ENCODE measurements around the gene ERP27.

Gene ERP27

DNA sequence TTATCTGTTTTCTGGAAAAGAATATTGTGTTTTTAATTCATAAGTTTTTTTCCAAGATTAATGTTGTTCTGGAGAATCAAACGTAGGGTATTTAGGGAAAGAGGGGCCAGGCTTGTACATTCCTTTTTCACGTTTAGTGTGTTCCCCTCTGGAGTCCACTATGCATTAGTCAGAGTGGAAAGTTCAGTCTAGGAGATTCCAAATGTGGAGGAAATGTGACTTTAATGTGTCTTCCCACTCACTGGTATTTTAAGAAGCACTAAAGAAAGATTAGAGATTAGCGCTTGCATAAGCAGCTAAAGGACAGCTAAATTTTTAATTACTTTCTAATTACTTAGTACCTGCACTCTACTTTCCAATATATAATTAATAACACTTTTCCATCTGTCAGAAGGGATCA lies 30.1 kb upstream of the ERP27 start:
- H3K27ac ChIP-seq, result no peak overlapping the region
- TF ChIP-seq, protein P1, sequence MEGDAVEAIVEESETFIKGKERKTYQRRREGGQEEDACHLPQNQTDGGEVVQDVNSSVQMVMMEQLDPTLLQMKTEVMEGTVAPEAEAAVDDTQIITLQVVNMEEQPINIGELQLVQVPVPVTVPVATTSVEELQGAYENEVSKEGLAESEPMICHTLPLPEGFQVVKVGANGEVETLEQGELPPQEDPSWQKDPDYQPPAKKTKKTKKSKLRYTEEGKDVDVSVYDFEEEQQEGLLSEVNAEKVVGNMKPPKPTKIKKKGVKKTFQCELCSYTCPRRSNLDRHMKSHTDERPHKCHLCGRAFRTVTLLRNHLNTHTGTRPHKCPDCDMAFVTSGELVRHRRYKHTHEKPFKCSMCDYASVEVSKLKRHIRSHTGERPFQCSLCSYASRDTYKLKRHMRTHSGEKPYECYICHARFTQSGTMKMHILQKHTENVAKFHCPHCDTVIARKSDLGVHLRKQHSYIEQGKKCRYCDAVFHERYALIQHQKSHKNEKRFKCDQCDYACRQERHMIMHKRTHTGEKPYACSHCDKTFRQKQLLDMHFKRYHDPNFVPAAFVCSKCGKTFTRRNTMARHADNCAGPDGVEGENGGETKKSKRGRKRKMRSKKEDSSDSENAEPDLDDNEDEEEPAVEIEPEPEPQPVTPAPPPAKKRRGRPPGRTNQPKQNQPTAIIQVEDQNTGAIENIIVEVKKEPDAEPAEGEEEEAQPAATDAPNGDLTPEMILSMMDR (conservative IDR thresholded peaks at IDR 0.05), result no peak
- TF ChIP-seq ZFX (IDR thresholded peaks at IDR 0.05), result no peak

DNA sequence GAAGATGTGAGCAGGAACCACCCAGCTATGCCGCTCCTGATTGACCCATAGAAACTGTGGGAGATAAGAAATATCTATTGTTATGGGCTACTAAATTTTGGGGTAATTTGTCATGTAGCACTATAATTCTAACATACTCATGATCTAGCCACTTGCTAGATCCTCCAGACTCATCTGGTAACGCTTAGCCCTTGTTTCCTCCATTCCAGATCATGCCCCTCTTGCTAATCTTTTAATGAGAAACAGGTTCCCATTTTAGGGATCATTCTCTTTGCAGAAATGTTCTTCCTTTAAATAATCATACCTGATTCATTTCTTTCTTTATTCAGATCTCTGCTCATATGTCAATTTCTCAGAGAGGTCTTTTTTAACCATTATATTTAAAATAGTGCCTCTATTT lies 26.9 kb upstream of the ERP27 start:
- no peak overlapping the region for H3K27ac ChIP-seq

DNA sequence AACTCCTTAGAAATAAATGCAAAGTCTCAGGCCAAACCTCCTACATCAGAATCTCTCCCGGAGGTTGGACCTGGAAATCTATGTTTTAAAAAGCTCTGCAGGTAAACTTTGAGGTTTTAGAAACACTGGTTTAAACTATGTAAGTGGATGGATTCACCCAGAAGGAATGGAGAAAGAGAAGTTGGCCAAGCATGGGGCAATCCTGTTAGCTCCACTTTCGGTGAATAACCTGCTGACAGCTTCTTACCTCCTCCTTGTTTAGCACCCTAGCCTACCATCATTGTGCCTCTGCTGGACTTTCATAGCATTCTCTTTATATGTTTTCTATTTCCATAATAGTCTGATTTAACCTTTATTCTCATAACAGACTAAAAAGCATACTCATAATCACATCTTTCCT lies 26.1 kb upstream of the ERP27 start:
- no peak for TF ChIP-seq ZFX (IDR thresholded peaks at IDR 0.05)
- TF ChIP-seq, protein P1 (conservative IDR thresholded peaks at IDR 0.05), result no peak
- H3K27ac ChIP-seq, result no peak overlapping the region

More for the DNA sequence above, 26.9 kb upstream of the ERP27 start:
- TF ChIP-seq ZFX (IDR thresholded peaks at IDR 0.05), result no peak
- TF ChIP-seq, protein P1 (conservative IDR thresholded peaks at IDR 0.05), result no peak

DNA sequence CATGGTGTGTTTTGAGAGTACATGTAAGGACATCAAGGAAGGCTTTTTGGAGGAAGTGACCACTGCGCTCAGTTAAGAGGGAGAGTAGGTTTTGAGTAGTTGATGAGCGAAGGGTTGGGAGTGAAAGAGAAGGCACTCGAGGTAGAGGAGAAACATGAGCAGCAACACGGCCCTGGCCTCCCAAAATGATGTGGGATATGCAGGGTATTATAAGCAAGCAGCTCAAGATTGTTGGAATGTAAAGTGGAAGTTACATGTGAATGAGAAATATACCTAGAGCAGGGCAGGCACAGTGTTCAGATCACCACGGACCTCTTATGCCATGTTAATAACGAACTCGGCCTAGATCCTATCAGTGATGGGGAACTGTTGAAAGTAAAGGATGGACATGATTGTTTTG lies 25.2 kb upstream of the ERP27 start:
- H3K27ac ChIP-seq, result no peak overlapping the region
- TF ChIP-seq ZFX (IDR thresholded peaks at IDR 0.05), result no peak
- TF ChIP-seq, protein P1 (conservative IDR thresholded peaks at IDR 0.05), result no peak

DNA sequence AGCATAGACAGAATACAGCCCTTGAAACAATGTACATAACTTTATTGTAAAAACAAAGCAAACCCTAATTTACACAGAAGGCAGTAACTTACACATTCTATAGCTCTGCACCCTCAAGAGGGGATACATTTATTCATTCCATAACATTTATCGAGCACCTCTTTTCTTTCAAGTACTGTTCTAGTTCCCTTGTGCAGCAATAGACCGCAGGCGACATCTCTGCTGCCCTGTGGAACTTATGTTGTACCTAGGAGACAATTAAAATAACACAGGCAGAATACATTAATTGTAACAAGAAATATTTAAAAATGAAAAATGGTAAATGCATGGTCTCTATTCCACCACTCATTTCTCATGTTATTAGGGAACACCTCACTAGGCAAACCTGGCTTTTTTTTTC lies 24.5 kb upstream of the ERP27 start:
- TF ChIP-seq ZFX (IDR thresholded peaks at IDR 0.05), result no peak
- TF ChIP-seq, protein P1 (conservative IDR thresholded peaks at IDR 0.05), result no peak

DNA sequence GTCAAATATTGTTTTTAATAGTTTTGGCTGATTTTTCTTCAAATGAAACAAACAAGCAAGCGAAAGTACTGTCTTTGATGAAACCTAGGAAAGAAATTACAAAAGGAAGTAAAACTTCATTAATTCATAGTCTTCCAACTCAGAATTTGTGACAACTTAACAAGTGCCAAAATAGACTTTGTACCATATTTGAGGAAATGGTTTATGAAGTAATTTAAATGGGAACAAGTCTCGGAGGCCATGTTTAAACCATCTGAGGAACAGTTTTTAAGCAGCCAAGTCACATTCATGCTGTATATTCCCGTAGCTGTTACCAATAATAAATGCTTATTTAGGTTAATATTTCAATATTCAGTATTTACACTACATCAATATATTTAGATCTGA lies 23.8 kb upstream of the ERP27 start:
- TF ChIP-seq, protein P1 (conservative IDR thresholded peaks at IDR 0.05), result no peak
- no peak for TF ChIP-seq ZFX (IDR thresholded peaks at IDR 0.05)
- no peak overlapping the region for H3K27ac ChIP-seq

More for the DNA sequence above, 24.5 kb upstream of the ERP27 start:
- no peak overlapping the region for H3K27ac ChIP-seq

DNA sequence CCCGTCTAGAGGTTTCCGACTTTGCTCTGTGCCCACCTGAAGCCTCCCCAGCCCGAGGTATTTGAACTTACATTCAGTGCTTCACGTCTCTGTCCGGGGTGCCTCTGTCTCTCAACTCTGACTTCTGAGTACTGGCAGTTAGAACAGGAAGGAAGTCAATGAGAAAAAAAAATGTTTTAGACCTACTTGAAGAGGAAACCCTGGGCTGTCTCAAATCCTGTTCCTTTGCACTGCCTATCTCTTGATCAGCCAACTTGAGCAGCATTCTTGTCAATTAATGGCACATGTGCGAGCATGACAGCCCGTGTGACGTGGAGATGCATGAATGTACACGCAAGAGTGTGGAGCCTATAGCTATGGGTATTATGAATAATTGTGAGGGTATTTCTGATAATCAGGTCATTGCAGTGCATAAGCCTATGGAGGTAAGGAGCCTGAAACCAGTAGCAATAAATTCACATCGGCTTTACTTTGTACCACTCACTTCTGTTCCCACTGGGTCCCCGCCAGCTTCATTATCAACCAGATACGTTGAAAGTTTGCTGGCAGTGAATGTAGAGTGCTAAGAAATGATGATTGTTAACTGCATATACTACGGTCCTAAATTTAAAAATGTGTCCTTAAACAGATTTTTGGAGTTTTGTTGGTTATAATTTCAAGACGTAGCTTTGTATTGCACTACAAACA lies 23.3 kb upstream of the ERP27 start, which contains the start of gene ARHGDIB:
ARHGDIB (minus strand) TSS at position 136 of the 687 bp plus-strand sequence. CDS start 10,889 bp downstream, outside the sequence.
- no peak for TF ChIP-seq ZFX (IDR thresholded peaks at IDR 0.05)
- TF ChIP-seq, protein P1 (conservative IDR thresholded peaks at IDR 0.05), result no peak
- H3K27ac ChIP-seq, result no peak within 1 kb of the TSS
